GM20431 (cell line): ENCODE measurements around the gene KDM2A.
"Not testable (repeated sequence)": the region's sequence is repeated elsewhere in the genome, so short reads cannot be mapped to it uniquely, and the experiment has no call there.

ENCODE experiments used
- in situ Hi-C: fragments of 300-500 bp; cut with MseI, MboI; formaldehyde crosslinking; loops from one replicate; pipeline ENCODE4 v1.15.0; 2020; ENCODE audit warnings: low sequenced_read_pairs; ENCODE audit not compliant: unreplicated experiment

KDM2A gene

GRCh38 chr11:67230406-67230805, 111.3 kb downstream of the KDM2A start:
- in situ Hi-C loops = no loop called here

GRCh38 chr11:67230886-67231285, 111.8 kb downstream of the KDM2A start:
- in situ Hi-C loops = no loop called here

GRCh38 chr11:67233584-67234190, 114.6 kb downstream of the KDM2A start:
- in situ Hi-C loops = no loop called here

- in situ Hi-C loops = not testable (repeated sequence)
Observed at GRCh38 chr11:67234571-67234970, 115.5 kb downstream of the KDM2A start.

- in situ Hi-C loops = no loop called here
Observed at GRCh38 chr11:67237574-67237973, 118.5 kb downstream of the KDM2A start.

- in situ Hi-C loops = no loop called here
Observed at GRCh38 chr11:67238894-67239782, 120.1 kb downstream of the KDM2A start.

- in situ Hi-C loops = no loop called here
Observed at GRCh38 chr11:67239783-67240575, 120.9 kb downstream of the KDM2A start.

GRCh38 chr11:67240576-67241389, 121.7 kb downstream of the KDM2A start:
- in situ Hi-C loops = no loop called here

- in situ Hi-C loops = no loop called here
Observed at GRCh38 chr11:67242548-67242947, 123.5 kb downstream of the KDM2A start.

- in situ Hi-C loops = no loop called here
Observed at GRCh38 chr11:67243051-67243450, 124.0 kb downstream of the KDM2A start.

GRCh38 chr11:67245046-67245445, 126.0 kb downstream of the KDM2A start:
- in situ Hi-C loops = no loop called here

- in situ Hi-C loops = no loop called here
Observed at GRCh38 chr11:67247946-67248550, 129.0 kb downstream of the KDM2A start.

GRCh38 chr11:67248653-67249052, 129.6 kb downstream of the KDM2A start:
- in situ Hi-C loops = no loop called here

GRCh38 chr11:67250059-67251043, 131.3 kb downstream of the KDM2A start:
- in situ Hi-C loops = no loop called here

GRCh38 chr11:67251841-67252240, 132.8 kb downstream of the KDM2A start:
- in situ Hi-C loops = no loop called here

GRCh38 chr11:67252831-67253239, 133.8 kb downstream of the KDM2A start:
- in situ Hi-C loops = no loop called here

GRCh38 chr11:67253872-67254624, 135.0 kb downstream of the KDM2A start:
- in situ Hi-C loops = no loop called here

- in situ Hi-C loops = no loop called here
Observed at GRCh38 chr11:67254798-67255197, 135.7 kb downstream of the KDM2A start.
